T47D (cell line): Measurements from ENCODE around the gene PTOV1.

Experiments used
- DNase-seq, 2 experiments: peaks; one replicate each; pipeline versions ENCODE4 v3.0.0 to v3.0.0-alpha.2; 2011 to 2012; ENCODE audit warnings: low read depth in 1 of 2, low spot score in 1 of 2
- JUND ChIP-seq: IDR thresholded peaks from 2 replicates; pipeline ENCODE4 v1.6.1; 2012; ENCODE audit warnings: low read depth
- in situ Hi-C: cut with HindIII; loops from 2 replicates; pipeline ENCODE4 v1.10.0; 2016; ENCODE audit warnings: low sequenced_read_pairs, low pct_unique_long_range_greater_than_20kb

PTOV1 gene

DNA sequence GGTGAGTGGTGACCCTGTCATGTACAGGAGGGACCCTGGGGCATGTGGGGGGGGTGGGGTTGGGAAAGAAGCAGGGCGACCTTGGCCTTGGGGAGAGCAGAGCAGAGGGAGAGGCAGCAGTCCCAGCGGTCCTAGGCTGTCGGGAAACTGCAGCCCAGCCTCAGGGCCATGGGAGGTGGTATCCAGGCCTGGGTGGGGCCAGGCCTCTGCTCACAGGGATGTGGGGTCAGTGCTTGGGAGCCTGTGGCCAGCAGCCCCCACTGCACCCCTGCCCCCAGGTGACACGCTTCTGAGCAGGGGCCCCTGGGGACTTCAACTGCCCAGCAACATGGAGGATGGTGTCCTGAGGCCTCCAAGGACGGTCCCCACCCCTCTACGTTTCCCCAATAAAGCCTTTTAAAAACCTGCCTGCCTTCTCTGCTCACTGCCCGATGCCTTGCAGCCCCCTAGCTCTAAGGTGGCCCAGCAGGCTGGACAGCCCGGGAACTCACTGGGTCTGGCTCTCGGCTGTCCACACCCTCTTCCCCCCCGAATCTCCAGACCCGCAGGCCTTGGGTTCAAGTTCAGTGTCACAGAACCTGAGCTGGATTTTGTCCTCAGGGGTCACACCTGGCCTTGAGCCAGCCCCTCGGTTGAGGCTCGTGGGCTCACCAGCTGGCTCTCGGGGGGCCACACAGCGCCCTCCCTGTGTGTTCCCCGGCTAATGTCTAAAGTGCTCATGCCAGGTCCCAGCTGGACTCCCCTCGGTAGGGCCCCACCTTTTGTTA, 9.6 kb downstream of the PTOV1 start:
- no peak for DNase-seq
- TF ChIP-seq JUND = no peak
- in situ Hi-C loops = no loop called here

- TF ChIP-seq JUND = no peak
- in situ Hi-C loops = no loop called here
Observed at GRCh38 chr19:49861107-49861506, 10.1 kb downstream of the PTOV1 start.

GRCh38 chr19:49861541-49862378, 10.8 kb downstream of the PTOV1 start:
- in situ Hi-C loops = no loop called here
- no peak for TF ChIP-seq JUND
- no peak for DNase-seq

More at GRCh38 chr19:49861107-49861506, 10.1 kb downstream of the PTOV1 start:
- DNase-seq = peak; percentile 47

DNA sequence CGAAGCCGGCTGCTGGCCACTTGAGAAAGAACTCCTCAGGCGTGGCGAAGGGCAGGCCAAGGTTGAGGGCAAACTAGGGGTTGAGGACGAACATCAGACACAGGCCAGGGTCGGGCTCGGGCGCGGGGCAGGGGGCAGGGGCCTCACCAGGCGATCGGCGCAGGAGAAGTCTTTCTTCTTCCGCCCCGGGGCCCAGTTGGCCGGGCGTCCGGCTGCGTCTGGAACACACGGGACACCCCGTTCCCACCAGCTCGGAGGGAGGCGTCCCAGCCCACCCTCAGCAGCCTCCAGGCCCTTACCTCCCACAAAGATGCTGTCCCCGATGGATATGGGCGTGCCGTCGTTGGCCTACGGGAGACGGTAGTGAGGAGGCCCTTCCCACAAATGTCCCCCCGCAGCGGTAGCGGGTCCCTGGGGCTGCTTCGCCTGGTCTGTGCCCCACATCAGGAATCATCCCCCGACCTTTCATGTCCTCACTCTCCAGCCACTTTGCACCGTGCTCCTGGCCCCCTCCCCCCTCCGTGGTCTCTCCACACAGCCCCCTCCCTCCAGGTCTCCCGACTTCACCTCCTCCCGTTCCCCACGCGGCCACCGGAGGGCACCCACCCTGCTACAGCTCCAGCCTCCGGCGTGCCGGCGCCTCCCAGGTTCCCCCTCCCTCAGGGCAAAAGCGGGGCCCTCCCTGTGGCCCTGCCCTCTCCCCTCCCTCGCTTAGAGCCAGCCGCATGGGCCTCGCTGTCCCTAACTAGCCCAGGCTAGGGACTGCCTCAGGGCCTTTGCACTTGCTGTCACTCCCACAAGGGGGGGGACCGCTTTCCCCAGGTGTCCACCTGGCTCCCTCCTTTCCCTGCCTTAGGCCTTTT, 11.7 kb downstream of the PTOV1 start:
- no peak for TF ChIP-seq JUND
- in situ Hi-C loops = no loop called here
- DNase-seq = no peak

DNA sequence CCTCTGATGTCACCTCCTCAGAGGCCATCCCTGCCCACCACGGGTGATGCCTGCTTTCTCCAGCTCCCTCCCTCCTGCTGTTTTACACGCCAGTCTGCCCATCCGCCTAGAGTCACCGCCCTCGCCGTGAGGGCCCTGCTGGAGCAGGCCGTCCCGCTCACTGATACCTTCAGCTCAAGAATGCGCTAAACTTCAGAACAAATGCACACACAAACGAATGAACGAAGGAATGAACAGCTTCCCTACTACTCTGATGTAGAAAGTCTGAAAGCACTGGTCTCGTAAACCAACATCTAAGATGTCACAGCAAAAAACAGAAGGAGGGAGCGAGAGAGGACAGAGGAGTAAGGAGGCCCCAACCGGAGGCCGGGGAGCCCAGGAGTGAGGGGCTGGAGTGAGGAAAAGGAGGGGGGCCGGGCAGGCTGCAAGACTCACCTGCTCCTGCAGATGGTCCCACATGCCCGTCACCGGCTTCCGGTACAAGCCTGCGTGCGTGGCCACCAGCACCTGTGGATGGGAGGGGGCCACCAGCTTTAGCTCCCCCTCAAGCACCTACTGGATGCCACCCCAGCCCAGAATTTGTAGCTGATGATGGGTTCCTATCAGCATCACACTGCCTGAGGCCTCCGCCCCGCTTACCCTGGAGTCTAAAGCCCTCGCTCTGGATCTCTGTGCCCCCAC, 12.4 kb downstream of the PTOV1 start:
- TF ChIP-seq JUND = no peak
- no peak for DNase-seq
- in situ Hi-C loops = no loop called here

DNA sequence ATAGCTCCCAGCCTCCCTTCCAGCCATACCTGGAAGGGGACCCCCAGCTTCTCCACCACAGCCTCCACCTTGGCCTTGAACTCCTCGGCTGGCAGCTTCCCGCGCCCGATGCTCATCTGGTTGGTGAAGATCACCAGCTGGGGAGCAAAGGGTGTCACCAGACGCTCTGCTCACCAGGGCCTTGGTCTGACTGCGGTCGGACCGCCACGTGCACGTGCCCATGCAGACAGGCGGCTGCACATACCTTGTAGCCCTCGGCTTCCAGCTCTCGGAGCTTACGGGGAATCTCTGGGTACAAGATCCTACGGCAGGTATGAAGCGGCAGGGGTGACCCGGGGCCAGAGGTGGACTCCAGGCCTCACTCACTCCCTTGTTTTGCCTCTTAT, 13.0 kb downstream of the PTOV1 start:
- DNase-seq = no peak
- in situ Hi-C loops = no loop called here
- TF ChIP-seq JUND = no peak

GRCh38 chr19:49864890-49865289, 13.9 kb downstream of the PTOV1 start:
- no peak for TF ChIP-seq JUND
- in situ Hi-C loops = no loop called here
- no peak for DNase-seq

DNA sequence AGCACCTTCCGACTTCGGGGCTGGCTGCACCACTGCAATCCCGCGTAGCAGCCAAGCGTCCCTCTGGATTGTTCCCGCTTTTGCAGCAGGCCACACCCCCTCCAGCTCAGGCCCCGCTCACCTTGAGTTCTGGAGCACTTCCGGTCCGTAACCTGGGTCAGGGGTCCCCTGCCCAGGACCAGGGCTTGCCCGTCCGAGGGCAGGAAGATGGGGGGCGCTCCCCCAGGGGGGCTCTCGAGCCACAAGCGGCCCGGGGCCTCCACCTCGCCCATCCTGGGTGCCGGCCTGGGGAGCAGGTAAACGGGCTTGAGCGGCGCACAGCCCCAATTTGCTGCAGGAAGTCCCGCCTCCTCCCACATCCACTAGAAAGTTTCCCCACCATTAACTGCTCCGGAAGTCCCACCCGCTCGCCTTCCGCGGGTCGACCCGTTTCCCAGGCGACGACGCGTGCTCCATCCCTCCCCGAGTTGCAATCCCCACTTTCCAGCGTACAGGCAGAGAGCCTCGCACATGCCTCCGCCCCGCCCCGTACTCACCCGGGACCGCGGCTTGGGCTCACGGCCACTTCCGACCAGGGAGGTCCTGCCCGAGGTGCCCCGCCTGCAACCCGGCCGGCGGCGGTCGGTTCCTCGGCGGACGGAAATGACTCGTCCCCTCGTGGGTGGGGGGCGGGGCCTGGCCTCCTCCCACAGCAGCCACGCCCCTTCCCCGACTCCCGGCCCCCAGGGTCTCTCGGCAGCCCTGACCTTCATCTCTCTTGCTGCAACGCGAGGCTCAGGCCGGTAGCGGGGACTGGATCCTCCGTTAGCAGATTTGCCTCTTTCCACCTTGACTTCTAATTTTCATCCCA, 16.2 kb downstream of the PTOV1 start, which contains the start of gene PNKP:
Gene PNKP (minus strand): TSS at position 644 of the 850 bp plus-strand sequence. CDS start 372 bp downstream, at position 272.
- in situ Hi-C loops = no loop called here
- peak; percentile 82 to 89 for DNase-seq
- no peak for TF ChIP-seq JUND

GRCh38 chr19:49869009-49869483, 18.1 kb downstream of the PTOV1 start:
- in situ Hi-C loops = no loop called here
- DNase-seq = no peak
- no peak for TF ChIP-seq JUND

GRCh38 chr19:49869484-49870308, 18.7 kb downstream of the PTOV1 start:
- in situ Hi-C loops = no loop called here
- peak; percentile 92 to 99 for DNase-seq
- no peak for TF ChIP-seq JUND
